Measurements from ENCODE around the gene SCPEP1.
"Not testable (repeated sequence)": the region's sequence is repeated elsewhere in the genome, so short reads cannot be mapped to it uniquely, and the experiment has no call there.

The SCPEP1 gene

GRCh38 chr17:56965681-56966080 lies 12.2 kb upstream of the SCPEP1 start:
- not testable (repeated sequence) for DNase-seq (ENCODE audit: low read depth)

- DNase-seq (ENCODE audit: low read depth): no peak
Measured at GRCh38 chr17:56966338-56966737, 11.6 kb upstream of the SCPEP1 start.

- DNase-seq (ENCODE audit: low read depth): no peak
Measured at GRCh38 chr17:56970974-56971373, 7.0 kb upstream of the SCPEP1 start.

DNA sequence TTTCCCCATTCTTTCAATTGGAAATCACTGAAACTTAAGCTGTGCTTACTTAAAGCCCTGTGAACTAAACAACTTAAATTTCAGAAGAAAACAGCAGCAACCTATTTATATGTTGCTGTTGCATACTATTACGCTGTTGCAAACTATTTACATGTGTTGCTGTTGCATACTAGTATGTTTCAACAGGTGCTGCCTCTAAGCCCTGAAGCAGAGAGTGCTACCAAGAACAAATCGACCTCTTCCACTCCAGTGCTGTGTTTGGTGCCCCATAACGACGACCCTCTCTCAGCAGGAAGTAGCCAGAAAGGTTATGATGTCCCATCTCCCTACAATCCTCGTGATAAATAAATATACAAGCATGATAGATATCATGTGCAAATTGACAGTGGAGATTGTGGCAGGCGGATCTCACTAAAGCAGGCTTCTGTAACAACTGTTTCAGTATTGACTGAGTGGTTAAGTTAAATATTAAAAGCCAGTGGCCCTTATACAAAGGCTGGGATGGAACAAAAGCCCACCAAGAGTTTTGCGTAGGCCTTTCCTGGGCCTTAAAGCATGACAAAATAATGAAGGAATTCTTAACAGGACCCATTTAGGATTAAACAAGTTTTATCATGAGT lies 5.7 kb upstream of the SCPEP1 start:
- no peak for DNase-seq (ENCODE audit: low read depth)

DNA sequence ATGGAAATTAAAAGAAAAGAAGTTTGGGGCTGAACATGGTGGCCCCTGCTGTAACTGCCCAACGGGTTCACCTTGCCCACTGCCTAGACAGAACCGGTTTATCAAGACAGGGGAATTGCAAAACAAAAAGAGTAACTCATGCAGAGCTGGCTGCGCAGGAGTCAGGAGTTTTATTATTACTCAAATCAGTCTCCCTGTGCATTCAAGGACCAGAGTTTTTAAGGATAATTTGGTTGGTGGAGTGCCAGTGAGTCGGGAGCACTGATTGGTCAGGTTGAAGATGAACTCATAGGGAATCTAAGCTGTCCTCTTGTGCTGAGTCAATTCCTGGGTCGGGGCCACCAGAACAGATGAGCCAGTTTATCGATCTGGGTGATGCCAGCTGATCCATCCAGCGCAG lies 4.4 kb upstream of the SCPEP1 start:
- no peak for DNase-seq (ENCODE audit: low read depth)

DNA sequence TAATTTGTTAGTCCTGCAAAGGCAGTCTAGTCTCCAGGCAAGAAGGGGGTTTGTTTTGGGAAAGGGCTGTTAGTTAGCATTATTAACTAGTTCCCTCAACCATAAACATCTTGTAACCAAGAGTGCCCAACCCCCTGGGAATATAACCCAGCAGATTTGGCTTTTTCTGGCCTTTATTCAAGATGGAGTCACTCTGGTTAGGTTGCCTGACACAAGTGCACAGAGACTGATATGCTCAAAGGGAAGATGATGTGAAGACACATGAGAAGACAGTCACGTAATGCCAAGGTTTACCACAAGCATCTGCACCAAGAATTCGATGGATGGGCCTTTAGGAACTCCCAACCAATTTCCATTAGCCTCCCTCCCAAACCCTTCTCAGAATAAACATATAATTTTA lies 3.9 kb upstream of the SCPEP1 start:
- DNase-seq (ENCODE audit: low read depth): no peak

DNA sequence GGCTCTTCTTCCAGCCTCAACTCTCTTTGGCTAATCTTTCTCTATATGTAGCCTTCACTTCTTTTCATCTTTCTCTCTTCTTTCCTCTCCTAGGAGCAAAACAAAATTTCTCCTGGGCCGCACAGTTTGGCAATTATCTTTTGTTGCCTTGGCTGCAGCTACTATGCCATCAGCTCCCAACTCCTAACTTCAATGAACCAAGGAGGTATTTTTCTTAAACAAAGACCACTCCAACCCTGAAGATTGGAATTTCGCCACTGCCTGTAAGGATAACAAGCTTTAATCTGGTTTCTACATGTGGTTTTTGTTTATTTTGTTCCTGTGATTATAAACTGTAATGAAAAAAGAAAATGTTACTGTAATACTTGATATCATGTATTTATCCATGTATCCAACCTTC lies 2.3 kb upstream of the SCPEP1 start:
- DNase-seq (ENCODE audit: low read depth): no peak

DNA sequence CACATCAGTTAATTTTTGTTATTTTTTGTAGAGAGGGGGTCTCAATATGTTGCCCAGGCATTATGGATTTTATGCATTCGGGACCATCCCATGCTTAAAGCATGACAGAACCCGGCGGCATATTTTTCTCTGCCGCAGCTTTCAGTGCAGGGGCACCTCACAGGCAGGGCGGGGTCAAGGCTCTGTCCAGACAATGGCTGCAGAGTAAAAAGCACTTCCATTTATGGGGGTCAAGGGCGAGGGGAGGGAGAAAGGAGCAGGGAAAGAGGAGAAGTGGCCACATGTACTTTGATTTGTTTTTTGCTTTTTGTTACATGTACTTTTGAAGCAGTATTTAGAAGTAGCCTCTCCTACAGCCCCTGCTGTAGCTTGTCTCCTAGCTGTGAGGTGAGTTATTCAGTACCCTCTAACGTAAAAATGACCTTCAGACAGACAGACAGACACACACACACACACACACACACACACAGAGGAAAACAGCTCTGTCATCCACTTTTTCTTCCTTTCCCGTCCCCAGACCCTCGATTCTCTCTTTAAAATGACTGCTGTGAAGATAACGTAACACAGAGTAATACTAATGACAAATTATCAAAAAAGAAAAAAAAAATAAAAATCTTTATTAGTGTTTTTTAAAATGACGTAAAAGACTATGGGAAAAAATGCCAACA lies 856 bp upstream of the SCPEP1 start:
- DNase-seq (ENCODE audit: low read depth): no peak

- no peak for DNase-seq (ENCODE audit: low read depth)
Measured at GRCh38 chr17:56978441-56979090, 635 bp downstream of the SCPEP1 start.

DNA sequence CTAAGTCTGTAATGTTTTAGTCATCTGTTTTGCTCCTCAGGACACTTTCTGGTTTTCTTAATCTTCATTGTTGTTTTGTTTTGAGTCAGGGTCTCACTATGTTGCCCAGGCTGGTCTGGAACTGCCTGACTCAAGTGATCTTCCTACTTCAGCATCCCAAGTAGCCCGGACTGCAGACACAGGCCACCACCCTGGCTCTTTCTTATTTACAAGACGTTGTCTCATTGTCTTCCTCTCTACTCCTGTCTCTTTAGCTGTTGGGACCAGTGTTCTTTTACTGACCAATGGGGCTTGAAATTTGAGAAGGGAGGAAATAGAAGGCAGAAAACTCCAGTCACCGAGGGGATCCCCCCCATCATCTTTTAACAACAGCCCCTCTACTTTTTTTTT lies 1.2 kb downstream of the SCPEP1 start:
- no peak for DNase-seq (ENCODE audit: low read depth)

GRCh38 chr17:56980526-56980925 lies 2.6 kb downstream of the SCPEP1 start:
- not testable (repeated sequence) for DNase-seq (ENCODE audit: low read depth)

DNA sequence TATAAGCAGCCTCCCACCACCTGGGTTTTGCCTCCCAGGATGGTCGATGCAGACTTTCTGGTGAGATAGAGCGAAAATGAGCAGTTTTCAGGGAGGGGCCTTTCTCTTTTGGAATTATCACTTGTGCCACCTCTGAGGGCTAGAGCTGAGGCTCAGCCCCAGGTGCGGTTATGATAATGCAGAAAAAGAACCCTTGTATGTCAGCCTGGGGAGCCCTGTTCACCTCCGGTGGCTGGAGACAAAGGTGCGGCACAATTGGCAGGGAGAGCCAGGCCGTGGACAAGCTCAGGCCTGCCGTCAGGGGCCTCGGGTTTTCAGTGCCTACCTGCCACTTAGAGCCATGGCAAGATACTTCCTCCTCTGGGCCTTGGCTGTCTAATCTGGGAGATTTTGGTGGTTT lies 4.4 kb downstream of the SCPEP1 start:
- DNase-seq (ENCODE audit: low read depth): no peak

GRCh38 chr17:56983366-56983765 lies 5.4 kb downstream of the SCPEP1 start:
- DNase-seq (ENCODE audit: low read depth): no peak

DNA sequence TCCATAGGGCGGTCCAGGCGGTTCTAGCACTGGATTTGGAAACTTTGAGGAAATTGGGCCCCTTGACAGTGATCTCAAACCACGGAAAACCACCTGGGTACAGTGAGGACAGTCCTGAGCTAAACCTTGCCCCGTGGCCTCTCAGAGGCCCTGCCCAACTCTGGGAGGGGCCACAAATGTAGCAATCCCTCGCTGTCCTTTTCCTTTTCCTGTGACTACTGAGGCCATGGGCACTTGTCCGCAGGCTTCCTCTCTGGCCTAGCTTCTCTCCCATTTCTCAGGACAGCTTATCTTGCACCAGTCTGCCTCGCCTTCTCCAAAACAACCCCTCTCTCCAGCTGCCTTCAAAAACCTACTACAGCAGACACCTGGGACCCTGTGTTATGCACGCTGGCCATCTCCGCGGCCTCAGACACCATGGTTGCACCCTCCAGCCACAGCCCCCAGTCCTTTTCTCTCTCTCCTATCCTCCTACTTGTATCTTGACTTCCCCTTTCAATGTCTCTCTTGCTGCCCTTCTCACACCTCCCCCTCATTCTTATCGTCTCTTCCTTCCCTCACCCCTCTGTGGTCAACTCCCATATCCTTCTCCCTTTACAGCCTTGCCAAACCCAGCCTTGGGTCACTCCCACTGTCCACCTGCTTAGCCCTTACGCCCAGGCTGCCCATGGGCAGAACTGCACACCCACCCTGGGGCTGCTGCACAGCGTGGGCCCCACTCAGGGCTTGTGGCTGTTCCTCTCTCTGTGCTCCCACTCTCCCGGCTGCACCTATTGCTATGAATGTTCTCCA lies 7.6 kb downstream of the SCPEP1 start:
- DNase-seq (ENCODE audit: low read depth): no peak

DNA sequence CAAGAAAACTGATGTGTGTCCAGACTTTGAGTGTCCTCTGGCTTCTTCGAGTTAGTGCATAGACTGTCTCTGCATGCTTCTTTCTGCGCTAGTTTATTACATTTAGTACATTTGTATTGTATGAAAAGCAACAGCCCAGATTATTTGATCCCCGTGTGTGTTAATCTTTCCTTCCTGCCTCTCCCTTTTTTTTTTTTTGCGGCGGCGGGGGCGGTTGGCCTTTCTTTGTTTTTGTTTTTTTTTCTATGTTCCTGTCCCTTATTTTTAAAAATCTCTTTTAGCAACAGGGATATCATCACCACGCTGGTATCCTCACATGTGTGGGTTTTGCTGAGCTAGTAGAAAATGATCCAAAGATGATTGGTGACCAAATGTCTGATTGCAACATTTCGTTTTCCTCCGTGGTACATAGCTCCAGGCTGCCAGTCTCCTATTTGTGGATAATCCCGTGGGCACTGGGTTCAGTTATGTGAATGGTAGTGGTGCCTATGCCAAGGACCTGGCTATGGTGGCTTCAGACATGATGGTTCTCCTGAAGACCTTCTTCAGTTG lies 9.4 kb downstream of the SCPEP1 start:
- DNase-seq (ENCODE audit: low read depth): no peak

- DNase-seq (ENCODE audit: low read depth): no peak
Measured at GRCh38 chr17:56988901-56989572, 11.1 kb downstream of the SCPEP1 start.

- no peak for DNase-seq (ENCODE audit: low read depth)
Measured at GRCh38 chr17:56992364-56992763, 14.4 kb downstream of the SCPEP1 start.

DNA sequence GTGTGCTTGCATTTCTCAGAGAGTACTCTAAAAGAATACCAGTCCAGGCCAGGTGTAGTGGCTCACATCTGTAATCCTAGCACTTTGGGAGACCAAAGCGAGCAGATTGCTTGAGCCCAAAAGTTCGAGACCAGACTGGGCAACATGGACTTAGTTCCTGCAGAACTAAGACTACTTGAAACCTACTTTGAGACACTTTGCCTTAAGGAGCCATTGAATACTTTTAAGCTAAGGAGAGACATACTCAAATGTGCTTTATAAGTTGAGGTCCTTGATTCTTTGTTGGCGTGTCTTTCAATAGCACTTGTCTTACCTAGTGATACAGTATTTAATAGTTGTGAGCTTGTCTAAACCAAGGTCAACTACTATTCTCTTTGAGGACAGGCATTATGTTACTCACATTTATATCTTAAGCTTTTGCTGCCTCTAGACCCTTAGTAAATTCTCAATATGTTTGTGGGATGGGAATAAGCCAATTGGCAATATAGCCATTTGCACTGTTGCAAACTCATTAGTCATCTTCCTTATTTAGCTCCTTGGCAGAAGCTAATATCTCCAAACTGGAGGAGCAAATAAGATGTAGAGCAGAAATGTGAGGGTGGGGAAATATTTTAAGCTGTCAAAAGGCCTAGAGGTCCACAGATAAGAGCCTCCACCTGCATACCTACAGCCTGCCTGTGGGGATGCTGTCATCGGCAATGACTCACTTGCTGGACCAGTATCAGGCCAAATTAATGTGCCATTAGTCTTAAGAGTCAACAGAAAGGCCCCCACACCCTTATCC lies 16.3 kb downstream of the SCPEP1 start:
- no peak for DNase-seq (ENCODE audit: low read depth)

DNA sequence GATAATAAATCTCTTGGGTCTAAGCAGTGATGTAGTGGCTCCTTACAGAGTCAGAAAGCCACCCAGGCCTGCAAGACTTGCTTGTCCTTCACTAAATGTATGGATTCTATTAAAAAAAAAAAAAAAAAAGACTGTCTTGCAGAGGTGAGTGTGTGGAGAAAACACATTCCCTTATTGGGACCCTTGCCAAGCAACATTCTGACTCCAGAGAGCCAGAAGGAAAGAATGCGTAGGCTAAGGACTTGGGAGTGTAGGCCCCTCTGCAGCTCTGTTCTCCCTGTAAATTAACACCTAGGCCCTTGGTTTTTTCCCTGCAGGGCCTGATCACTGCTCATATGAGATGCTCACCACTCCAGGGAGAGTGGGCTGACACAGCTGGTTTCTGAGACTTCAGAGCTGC lies 17.8 kb downstream of the SCPEP1 start:
- DNase-seq (ENCODE audit: low read depth): no peak

- no peak for DNase-seq (ENCODE audit: low read depth)
Measured at GRCh38 chr17:56997313-56997712, 19.4 kb downstream of the SCPEP1 start.

DNA sequence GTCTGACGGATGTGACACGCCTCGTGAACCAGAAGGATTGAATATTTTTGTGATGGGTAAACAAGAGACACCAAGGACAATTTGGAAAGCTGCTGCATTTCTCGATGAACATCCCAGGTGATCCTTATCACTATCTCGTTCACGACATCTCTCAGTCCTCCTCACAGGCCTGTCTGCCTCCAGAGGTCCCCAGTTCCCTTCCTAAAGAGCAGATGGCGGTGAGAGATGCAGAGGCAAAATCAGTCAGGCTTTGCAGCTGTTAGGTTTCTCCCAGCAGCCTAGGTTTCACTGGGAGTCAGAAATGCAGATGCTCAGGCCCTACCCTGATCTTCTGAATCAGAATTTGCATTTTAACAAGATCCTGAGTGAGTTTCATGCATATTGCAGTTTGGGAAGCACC lies 23.6 kb downstream of the SCPEP1 start:
- no peak for DNase-seq (ENCODE audit: low read depth)

Data from stimulated activated CD4-positive, alpha-beta T cell treated with anti-CD3 and anti-CD28 coated beads, Interleukin-2, amount 100 ng/mL, for 4 hours (primary cell).